ENCODE results near the gene CPNE5. TPM values are rescaled to one million over a fixed set of nuclear protein-coding genes. Genes with fewer than 3 reads are reported as not detected.

The CPNE5 gene
- total and polyA plus RNA-seq, 9 of the 15 experiments (the other 6 are each of a cell fraction or from before 2014, with no cell fraction given), result 0.14 to 1.0 (median 0.46) TPM; not detected in 2

DNA sequence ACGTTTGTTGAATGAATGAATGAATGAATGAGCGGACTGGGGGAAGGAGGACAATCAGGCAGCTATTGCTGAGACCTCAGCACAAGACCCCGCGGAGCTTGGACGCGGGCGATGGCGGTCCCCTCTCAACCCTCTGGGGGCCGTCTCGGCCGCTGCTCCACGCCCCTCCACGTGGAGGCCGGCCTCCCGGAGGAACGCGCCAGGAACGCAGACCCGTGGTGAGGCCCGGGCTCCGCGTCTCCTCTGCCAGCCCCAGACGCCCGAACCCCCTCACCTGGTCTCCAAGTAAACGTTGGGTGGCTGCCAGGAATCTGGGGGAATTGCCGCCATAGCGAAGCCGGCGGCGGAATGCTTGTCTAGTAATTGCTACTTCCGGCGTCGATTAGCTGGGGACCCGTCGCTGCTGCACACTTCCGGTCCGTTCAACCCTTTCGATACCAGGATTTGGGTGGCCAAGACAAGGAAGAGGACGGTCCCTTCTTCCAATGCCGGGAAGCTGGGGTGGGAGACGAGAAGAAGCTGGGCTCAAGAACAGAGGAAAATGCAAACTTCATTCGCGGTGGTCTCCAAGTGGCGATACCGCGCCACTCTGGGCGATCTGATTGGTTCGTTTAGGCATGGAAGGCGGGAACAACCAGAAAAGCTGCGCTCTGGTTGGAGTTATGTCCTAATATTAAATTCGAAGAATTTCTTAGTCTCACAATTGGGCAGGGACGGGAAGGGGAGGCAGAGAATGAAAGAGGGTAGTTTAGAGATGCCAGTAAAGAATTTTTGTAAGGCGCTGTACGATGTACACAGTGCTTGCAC is 35.4 kb upstream of the CPNE5 start, which contains the start of gene PPIL1 (continued):
- peak; percentile 98 for TF ChIP-seq SAP30 (IDR thresholded peaks at IDR 0.05; ENCODE audit: borderline replicate concordance, insufficient read depth, low read depth, low read length, poor library complexity, severe bottlenecking)
- no peak for TF ChIP-seq PCBP2 (IDR thresholded peaks at IDR 0.05; ENCODE audit: low read depth, low read length, poor library complexity, severe bottlenecking)
- TF ChIP-seq L3MBTL2 (IDR thresholded peaks at IDR 0.05), result peak; percentile 80
- peak; percentile 75; the same call in 1 of the 2 replicates for TF ChIP-seq HLTF (IDR thresholded peaks at IDR 0.05)
- TF ChIP-seq NRF1 (conservative IDR thresholded peaks at IDR 0.05 in 1 of 2, IDR thresholded peaks at IDR 0.05 in 1 of 2), result peak; percentile 52 to 67
- no peak for TF ChIP-seq NCOA2 (IDR thresholded peaks at IDR 0.05; ENCODE audit: partially characterized antibody in 2 of 2)
- TF ChIP-seq NR2C2 (CRISPR knock-in tag; IDR thresholded peaks at IDR 0.05), result peak; percentile 79
- peak; percentile 87 for TF ChIP-seq NR2C2 (tag; IDR thresholded peaks at IDR 0.05)
- TF ChIP-seq C11orf30 (IDR thresholded peaks at IDR 0.05; ENCODE audit: low read depth), result peak; percentile 93
- TF ChIP-seq, protein P1, sequence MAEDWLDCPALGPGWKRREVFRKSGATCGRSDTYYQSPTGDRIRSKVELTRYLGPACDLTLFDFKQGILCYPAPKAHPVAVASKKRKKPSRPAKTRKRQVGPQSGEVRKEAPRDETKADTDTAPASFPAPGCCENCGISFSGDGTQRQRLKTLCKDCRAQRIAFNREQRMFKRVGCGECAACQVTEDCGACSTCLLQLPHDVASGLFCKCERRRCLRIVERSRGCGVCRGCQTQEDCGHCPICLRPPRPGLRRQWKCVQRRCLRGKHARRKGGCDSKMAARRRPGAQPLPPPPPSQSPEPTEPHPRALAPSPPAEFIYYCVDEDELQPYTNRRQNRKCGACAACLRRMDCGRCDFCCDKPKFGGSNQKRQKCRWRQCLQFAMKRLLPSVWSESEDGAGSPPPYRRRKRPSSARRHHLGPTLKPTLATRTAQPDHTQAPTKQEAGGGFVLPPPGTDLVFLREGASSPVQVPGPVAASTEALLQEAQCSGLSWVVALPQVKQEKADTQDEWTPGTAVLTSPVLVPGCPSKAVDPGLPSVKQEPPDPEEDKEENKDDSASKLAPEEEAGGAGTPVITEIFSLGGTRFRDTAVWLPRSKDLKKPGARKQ (CRISPR knock-in tag; IDR thresholded peaks at IDR 0.05), result no peak
- no peak for TF ChIP-seq CEBPB (tag; IDR thresholded peaks at IDR 0.05)
- TF ChIP-seq, protein P2, sequence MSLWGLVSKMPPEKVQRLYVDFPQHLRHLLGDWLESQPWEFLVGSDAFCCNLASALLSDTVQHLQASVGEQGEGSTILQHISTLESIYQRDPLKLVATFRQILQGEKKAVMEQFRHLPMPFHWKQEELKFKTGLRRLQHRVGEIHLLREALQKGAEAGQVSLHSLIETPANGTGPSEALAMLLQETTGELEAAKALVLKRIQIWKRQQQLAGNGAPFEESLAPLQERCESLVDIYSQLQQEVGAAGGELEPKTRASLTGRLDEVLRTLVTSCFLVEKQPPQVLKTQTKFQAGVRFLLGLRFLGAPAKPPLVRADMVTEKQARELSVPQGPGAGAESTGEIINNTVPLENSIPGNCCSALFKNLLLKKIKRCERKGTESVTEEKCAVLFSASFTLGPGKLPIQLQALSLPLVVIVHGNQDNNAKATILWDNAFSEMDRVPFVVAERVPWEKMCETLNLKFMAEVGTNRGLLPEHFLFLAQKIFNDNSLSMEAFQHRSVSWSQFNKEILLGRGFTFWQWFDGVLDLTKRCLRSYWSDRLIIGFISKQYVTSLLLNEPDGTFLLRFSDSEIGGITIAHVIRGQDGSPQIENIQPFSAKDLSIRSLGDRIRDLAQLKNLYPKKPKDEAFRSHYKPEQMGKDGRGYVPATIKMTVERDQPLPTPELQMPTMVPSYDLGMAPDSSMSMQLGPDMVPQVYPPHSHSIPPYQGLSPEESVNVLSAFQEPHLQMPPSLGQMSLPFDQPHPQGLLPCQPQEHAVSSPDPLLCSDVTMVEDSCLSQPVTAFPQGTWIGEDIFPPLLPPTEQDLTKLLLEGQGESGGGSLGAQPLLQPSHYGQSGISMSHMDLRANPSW (CRISPR knock-in tag; IDR thresholded peaks at IDR 0.05), result peak; percentile 95; the same call in 1 of the 2 replicates
- TF ChIP-seq CREM (IDR thresholded peaks at IDR 0.05; ENCODE audit: low read depth), result peak; percentile 81
- TF ChIP-seq, protein P3, sequence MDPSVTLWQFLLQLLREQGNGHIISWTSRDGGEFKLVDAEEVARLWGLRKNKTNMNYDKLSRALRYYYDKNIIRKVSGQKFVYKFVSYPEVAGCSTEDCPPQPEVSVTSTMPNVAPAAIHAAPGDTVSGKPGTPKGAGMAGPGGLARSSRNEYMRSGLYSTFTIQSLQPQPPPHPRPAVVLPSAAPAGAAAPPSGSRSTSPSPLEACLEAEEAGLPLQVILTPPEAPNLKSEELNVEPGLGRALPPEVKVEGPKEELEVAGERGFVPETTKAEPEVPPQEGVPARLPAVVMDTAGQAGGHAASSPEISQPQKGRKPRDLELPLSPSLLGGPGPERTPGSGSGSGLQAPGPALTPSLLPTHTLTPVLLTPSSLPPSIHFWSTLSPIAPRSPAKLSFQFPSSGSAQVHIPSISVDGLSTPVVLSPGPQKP (CRISPR knock-in tag; IDR thresholded peaks at IDR 0.05), result no peak
- TF ChIP-seq, protein P4, sequence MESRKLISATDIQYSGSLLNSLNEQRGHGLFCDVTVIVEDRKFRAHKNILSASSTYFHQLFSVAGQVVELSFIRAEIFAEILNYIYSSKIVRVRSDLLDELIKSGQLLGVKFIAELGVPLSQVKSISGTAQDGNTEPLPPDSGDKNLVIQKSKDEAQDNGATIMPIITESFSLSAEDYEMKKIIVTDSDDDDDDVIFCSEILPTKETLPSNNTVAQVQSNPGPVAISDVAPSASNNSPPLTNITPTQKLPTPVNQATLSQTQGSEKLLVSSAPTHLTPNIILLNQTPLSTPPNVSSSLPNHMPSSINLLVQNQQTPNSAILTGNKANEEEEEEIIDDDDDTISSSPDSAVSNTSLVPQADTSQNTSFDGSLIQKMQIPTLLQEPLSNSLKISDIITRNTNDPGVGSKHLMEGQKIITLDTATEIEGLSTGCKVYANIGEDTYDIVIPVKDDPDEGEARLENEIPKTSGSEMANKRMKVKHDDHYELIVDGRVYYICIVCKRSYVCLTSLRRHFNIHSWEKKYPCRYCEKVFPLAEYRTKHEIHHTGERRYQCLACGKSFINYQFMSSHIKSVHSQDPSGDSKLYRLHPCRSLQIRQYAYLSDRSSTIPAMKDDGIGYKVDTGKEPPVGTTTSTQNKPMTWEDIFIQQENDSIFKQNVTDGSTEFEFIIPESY (CRISPR knock-in tag; IDR thresholded peaks at IDR 0.05), result peak; percentile 59; the same call in 1 of the 2 replicates
- no peak; the same call in 1 of the 2 replicates for TF ChIP-seq RAD51 (IDR thresholded peaks at IDR 0.05; ENCODE audit: borderline replicate concordance, low read depth)
- TF ChIP-seq MCM7 (IDR thresholded peaks at IDR 0.05), result no peak
- TF ChIP-seq, protein P5, sequence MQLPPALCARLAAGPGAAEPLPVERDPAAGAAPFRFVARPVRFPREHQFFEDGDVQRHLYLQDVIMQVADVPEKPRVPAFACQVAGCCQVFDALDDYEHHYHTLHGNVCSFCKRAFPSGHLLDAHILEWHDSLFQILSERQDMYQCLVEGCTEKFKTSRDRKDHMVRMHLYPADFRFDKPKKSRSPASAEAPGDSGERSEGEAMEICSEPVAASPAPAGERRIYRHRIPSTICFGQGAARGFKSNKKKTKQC (CRISPR knock-in tag; IDR thresholded peaks at IDR 0.05), result peak; percentile 92
- TF ChIP-seq NR1H2 (CRISPR knock-in tag; IDR thresholded peaks at IDR 0.05), result 0 out of 2 replicates have a peak, but pooled peaks have one; percentile 38
